ENCODE measurements around the gene TLR9.
"Not testable (repeated sequence)": the region's sequence is repeated elsewhere in the genome, so short reads cannot be mapped to it uniquely, and the experiment has no call there.

TLR9 gene, protein sequence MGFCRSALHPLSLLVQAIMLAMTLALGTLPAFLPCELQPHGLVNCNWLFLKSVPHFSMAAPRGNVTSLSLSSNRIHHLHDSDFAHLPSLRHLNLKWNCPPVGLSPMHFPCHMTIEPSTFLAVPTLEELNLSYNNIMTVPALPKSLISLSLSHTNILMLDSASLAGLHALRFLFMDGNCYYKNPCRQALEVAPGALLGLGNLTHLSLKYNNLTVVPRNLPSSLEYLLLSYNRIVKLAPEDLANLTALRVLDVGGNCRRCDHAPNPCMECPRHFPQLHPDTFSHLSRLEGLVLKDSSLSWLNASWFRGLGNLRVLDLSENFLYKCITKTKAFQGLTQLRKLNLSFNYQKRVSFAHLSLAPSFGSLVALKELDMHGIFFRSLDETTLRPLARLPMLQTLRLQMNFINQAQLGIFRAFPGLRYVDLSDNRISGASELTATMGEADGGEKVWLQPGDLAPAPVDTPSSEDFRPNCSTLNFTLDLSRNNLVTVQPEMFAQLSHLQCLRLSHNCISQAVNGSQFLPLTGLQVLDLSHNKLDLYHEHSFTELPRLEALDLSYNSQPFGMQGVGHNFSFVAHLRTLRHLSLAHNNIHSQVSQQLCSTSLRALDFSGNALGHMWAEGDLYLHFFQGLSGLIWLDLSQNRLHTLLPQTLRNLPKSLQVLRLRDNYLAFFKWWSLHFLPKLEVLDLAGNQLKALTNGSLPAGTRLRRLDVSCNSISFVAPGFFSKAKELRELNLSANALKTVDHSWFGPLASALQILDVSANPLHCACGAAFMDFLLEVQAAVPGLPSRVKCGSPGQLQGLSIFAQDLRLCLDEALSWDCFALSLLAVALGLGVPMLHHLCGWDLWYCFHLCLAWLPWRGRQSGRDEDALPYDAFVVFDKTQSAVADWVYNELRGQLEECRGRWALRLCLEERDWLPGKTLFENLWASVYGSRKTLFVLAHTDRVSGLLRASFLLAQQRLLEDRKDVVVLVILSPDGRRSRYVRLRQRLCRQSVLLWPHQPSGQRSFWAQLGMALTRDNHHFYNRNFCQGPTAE

DNA sequence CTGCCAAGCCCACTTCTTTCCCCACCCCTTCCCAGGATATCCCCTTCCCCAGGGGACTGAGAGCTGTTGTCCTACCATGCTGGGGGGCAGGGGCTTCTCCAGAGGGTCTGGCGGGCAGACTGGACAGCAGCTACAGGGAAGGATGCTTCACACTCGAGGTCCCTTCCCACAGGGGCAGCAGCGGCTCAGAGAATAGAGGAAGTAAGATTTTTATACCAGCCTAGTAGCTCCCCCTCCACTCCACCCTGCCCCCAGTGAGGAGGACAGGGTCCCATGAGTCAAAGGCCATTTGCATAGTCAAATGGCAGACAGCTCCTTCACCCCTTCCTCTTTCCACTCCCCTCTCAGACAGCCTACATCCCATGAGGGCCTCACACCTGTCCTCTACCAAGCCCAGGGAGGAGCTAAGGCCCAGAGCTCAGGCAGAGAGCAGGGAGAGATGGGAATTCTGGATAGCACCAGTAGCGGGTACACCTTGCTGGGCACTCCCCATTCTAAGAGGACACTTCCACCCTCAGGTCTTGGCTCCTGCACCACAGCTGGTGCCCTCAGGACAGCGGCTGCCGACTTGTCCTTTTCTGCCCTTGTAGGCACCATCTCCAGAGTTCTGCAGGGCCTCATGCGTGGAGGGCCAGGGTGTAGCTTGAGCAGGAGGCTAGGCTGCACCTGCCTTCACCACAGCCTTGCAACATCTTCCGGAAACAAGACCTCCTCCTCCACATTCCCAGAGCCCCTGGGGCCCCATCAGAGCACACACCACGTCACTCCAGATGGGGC lies at the start of gene TLR9:
Gene TLR9 (minus strand): TSS at position 194 of the 777 bp plus-strand sequence. CDS start 116 bp downstream, at position 78.
- DNase-seq (ENCODE audit: low read depth in 2 of 2, low spot score in 1 of 2): no peak

DNA sequence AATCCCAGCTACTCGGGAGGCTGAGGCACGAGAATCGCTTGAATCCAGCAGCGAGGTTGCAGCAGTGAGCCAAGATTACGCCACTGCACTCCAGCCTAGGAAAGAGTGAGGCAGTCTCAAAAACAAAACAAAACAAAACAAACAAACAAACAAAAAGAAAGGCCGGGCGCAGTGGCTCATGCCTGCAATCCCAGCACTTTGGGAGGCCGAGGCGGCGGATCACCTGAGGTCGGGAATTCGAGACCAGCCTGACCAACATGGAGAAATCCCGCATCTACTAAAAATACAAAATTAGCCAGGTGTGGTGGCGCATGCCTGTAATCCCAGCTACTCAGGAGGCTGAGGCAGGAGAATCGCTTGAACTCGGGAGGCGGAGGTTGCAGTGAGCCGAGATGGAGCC lies 49.3 kb upstream of the TLR9 start:
- DNase-seq (ENCODE audit: low read depth in 2 of 2, low spot score in 1 of 2): not testable (repeated sequence)

DNA sequence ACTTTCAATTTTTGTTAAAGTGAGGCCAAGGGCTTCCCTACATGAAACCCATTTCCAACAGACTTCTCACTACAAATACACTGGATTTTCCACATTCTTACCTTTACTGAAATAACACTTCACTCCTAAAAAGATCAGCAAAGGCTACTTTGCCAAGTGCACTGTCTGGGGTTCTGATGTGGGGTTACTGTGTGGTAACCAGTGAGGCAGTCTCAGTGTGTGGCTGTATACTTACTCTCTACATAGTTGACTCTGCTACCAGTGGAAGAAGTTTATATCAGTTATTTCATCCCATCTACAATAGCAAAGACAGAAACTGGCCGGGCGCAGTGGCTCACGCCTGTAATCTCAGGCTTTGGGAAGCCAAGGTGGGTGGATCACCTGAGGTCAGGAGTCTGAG lies 47.4 kb upstream of the TLR9 start:
- no peak for DNase-seq (ENCODE audit: low read depth in 2 of 2, low spot score in 1 of 2)

DNA sequence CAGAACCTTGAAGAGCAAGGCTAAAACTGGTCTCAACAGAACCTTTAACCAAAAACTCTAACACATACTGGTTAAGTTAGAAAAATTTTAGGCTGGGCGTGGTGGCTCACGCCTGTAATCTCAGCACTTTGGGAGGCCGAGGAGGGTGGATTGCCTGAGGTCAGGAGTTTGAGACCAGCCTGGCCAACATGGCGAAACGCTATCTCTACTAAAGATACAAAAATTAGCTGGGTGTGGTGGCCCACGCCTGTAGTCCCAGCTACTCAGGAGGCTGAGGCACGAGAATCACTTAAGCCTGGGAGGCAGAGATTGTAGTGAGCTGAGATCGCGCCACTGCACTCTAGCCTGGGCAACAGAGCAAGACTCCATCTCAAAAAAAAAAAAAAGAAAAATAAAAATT lies 46.7 kb upstream of the TLR9 start:
- not testable (repeated sequence) for DNase-seq (ENCODE audit: low read depth in 2 of 2, low spot score in 1 of 2)

DNA sequence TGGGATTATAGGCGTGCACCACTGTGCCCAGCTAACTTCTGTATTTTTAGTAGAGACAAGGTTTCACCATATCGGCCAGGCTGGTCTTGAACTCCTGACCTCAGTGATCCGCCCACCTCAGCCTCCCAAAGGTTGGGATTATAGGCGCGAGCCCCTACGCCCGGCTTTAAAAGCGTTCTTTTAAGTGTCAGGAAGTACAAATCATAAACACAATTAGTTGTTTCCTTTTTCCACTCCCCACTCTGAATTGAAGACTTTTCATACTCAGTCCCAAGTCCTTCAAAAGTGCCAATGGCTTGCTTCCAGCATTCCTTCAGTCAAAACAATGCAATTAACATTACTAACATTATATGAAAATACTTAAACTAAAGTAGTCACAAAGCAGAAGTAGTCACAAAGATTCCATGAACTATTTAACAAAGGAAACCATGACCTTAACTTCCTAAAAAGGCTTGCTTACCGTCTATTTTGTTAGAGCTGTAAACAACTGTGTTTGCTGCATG lies 44.9 kb upstream of the TLR9 start:
- DNase-seq (ENCODE audit: low read depth in 2 of 2, low spot score in 1 of 2): no peak

DNA sequence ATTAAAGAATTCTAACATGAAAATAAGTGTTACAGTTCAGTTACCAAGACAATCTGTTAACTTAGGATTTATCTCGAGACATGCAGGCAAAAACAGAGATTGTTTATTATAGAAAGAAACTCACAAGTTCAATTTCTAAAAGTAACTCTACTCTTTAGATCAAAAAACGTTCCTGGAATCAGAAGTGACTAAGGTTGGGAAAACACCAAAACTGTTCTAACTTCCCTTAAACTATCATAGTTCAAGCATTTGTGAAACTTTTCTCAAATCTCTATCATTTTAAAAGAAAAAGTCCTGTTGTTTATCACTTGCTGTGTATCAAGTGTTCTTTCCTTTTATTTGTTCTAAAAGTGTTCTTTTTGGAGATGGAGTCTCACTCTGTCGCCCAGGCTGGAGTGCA lies 44.3 kb upstream of the TLR9 start:
- DNase-seq (ENCODE audit: low read depth in 2 of 2, low spot score in 1 of 2): no peak

DNA sequence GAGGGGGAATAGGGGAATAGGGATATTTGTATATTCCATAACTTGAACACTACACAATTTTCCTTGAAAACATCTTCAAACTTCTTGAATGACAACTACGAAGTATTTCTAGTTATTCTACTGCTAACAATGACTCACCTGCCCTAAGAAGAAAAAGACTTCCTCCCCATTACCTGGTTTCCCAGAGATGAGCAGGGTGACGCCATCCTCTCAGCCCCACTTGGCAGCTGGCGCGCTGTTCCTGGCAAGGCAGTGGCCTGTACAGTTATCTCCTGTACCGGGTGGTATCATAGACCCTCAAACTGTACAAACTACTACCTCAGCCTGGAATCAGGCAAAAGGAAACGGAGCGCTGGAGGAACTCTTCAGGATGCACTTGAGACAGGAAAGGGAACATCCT lies 42.6 kb upstream of the TLR9 start:
- DNase-seq (ENCODE audit: low read depth in 2 of 2, low spot score in 1 of 2): no peak

DNA sequence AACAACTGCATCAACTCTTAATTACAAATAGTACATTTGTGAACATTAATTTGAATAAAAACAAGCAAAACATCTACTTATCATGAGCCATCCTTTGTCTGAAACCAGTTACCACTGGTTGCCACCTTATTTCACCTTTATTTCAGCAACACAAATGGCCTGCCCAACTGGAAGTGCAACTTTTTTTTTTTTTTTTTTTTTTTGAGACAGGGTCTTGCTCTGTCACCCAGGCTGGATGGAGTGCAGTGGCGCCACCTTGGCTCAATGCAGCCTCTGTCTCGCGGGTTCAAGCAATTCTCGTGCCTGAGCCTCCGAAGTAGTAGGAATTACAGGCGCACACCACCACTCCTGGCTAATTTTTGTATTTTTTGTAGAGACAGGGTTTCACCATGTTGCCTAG lies 39.9 kb upstream of the TLR9 start:
- no peak for DNase-seq (ENCODE audit: low read depth in 2 of 2, low spot score in 1 of 2)

DNA sequence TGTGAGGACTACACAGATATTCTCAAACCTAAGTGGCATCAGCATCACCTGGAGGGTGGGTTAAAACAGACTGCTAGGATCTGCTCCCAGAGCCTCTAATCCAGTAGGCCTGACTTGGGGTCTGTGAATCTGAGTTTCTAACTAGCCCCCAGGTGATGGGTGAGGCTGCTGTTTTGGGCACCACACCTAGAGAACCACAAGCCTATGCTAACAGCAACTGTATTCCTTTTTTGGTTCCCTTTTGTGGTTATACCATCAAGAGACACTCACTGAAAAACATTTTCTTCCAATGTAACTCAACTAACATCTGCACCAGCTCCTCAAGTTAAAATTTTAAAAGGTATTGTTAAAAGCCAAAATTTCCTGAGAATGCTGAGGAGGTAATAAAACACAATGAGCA lies 37.0 kb upstream of the TLR9 start:
- no peak for DNase-seq (ENCODE audit: low read depth in 2 of 2, low spot score in 1 of 2)

DNA sequence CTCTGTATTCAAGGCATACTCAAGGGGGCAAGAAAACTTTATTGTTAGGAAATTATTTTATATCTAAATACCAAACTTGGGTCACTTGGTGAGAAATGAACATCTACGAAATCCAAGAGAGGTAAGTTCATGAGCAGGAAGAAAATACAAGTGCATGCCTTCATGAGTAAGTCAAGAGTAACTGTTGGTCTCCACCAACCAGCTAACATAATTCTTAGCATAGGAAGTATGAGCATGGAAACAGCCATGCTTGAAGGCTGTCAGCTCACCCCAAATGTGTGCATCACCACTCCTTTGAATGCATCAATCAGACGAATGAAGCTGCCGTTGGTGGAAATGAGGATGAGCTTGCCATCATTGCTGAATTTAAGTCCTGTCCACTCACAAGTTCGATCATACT lies 34.0 kb upstream of the TLR9 start:
- no peak for DNase-seq (ENCODE audit: low read depth in 2 of 2, low spot score in 1 of 2)

DNA sequence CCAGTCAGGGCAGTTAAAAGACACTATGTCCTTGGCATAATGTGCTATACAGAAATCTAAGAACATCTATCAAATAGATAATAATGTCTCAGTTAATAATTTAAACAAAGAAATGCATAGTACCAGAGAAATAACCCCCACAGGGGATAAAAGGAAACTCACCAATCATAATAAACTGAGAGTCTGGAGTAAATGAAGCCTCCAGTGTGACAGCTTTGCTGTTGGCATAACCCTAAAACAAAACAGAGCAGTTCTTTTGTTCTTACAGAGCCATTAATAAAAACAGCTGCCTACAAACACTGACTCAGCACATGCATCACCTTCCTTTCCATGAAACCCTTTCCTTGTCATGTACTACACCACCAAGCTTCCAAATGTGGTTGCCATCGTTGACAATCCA lies 33.6 kb upstream of the TLR9 start:
- no peak for DNase-seq (ENCODE audit: low read depth in 2 of 2, low spot score in 1 of 2)

DNA sequence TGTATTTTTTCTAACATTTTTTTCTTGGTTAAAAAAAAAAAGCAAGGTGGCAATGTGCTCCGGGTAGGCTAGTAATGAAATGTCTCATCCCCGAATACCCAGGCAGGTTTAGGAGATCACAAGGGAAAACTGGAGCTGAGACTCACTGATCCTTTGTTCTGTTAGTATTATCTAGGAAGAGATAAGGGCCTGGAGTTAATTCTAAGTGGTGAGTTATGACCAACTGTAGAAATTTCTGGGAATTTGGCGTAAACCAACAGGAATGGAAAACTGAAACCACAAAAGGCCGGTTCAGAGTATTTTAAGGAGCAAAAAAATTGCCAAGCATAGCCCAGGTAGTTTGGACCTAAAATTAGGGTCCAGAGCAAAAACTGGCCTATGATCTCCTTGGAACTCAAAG lies 32.5 kb upstream of the TLR9 start:
- DNase-seq (ENCODE audit: low read depth in 2 of 2, low spot score in 1 of 2): no peak

DNA sequence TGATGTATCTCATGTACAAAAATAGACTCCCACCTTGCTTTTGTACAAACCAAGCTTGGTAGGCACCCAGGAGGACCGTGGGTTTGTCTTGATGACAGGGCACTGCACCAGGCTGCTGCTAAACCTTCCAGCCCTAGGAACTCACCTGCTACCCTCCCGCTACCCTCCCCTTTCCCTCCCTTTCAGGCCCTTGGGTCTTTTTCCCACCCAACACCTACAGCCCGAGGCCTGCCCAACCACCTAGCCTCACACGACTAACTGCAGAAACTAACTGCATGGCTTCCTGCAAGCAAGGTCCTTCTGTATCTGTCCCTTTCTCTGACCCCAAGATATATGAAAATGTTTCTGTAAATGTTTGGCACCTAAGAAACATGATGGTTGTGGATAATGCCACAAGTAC lies 31.2 kb upstream of the TLR9 start:
- DNase-seq (ENCODE audit: low read depth in 2 of 2, low spot score in 1 of 2): no peak

DNA sequence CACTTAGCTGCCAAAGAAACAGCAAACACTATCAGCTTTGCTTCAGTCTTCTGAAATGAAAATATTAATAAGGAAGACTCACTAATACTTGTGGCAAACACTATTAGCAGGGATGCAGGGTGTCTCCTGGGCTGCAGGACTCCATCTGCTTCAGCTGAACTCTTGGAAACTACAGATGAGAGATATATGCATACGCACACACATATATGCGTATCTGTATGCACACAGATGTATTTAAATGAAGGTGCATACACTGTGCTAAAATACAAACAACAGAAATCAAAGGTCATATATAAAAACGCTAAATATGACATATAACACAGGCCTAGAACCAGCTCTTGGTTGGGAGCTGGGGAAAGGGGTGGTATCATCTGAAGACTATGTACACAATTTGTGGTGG lies 30.7 kb upstream of the TLR9 start:
- DNase-seq (ENCODE audit: low read depth in 2 of 2, low spot score in 1 of 2): no peak

DNA sequence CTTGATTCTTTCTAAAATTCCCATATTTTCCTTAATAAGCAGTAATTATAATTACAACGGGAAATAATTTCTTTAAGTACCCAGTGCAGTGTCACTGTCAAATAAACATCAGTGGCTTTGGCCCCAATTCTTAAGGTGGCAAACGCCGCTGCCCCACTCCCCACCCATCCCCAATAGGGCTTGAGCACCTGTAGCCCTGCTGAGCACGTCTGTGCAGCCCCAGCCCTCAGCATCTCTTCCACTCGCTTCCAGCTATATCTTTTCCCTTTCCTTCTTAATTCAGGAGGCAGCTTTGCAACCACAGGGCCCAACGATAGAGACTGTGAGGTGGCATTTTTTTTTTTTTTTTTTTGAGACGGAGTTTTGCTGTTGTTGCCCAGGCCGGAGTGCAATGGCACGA lies 29.2 kb upstream of the TLR9 start:
- DNase-seq (ENCODE audit: low read depth in 2 of 2, low spot score in 1 of 2): no peak

DNA sequence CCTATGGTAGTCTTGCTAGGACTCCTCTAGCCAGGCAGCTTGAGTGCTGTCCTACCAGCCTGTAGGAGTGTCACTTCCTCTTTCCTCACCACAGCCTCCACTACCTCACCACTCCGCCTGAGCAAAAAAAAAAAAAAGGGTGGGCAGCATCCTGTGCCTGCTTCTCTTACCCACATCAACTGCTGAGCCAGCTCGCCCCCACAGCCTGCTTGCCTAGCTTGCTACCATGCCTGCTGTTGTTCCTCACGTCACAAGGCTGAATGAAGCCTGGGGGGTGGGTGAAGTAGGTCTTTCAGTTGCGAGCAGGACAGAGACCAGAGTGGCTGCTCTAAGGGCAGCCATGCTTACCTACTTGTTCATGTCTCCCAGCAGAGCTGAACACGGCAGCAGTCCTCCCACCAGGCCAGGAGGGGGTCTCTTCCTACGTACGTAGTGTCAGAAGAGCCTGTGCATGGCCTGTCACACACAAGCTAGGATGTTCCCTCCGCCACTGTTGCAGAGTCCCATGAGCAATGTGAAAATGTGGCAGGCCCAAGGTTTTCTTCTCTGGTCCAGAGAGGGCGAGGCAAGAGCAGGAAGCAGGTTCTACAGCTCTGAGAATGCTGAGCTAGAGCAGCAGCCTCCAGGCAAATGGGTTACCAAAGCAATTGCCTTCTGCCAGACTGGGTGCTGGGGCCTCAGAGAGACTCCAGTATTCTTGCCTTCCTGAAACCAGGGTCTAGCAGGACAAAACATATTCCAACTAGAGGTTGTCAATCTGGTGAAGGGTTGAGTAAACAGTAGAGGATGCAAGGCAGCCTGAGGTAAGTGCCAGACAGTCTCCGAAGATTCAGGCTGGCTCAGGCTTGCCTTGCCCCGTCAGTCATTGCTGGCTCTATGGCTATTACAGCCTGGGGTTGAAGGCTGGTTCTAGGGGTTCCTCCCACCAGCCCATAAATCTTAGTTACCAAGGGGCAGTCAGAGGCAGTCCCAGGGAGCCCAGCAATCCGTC lies 28.2 kb upstream of the TLR9 start:
- DNase-seq (ENCODE audit: low read depth in 2 of 2, low spot score in 1 of 2): peak in 1 of 2 donors; percentile 65

DNA sequence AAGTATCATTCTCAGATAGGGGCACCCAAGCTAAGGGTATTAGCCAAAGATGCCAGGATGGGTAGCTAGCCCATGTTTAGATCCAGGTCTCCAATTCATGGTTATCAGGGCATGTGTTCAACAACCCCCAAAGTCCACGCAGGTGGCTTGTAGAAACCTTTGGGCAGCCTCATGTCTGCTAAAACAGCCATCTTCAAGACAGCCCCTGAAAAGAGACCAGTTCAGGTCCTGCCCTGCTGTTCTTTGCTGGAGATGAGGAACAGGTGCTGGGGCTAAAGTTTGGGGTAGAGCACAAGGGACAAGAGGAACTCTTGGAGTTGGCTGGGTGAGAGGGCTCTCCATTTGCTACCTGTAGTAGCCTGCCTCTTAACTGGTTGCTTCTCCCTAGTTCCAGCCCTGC lies 24.7 kb upstream of the TLR9 start:
- no peak for DNase-seq (ENCODE audit: low read depth in 2 of 2, low spot score in 1 of 2)

DNA sequence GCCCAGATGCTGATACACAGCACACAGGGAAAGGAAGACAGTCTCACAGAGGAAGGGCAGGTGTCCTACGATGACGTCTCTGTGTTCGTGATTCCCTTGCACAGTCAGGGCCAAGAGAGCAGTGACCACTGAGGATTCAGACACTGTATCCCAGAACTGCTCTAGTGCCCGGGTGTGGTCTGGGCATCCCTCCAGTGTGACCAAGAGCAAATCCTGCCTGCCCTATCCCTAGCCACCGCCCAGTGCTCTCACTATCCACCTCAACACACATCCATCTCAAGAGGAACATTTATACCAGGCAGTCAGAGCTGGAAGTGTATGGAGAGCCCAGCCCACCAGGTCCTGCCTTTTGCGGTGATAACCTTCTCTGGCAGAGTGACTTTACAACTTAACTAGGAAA lies 24.2 kb upstream of the TLR9 start:
- no peak for DNase-seq (ENCODE audit: low read depth in 2 of 2, low spot score in 1 of 2)

DNA sequence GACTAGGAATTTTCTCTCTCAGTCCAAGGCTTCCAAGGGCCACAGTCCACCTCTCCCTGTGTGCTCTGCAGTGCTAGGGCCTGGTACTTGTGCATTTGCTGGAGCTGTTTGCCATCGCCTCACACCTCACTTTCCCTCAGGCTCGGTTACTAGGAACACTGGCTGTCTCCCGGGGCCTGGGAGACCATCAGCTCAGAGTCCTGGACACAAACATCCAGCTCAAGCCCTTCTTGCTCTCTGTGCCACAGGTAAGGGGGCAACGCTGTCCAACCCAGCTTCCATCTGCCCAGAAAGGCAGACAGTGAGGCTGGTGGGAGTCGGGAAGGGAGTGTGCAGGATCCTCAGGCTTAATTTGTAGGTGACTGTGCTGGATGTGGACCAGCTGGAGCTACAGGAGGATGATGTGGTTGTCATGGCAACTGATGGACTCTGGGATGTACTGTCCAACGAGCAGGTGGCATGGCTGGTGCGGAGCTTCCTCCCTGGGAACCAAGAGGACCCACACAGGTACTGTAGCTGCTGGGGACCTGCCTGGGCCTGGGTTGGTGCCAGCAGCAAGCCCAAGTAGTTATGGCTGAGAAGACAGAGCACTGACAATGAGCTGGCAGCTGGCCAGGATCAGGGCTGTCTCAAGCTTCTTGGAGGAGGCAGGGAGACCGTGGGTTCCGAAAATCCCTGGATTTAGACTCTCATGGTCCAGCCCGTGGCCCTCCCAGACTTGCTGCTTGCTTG lies 23.5 kb upstream of the TLR9 start:
- no peak for DNase-seq (ENCODE audit: low read depth in 2 of 2, low spot score in 1 of 2)
